AG09319 (cell line): ENCODE measurements around the gene QRFP.

Source experiments
- DNase-seq: peaks from one replicate; pipeline ENCODE4 v3.0.0-alpha.2; 2010; ENCODE audit warnings: low read depth; ENCODE audit errors: extremely low read depth
- CTCF ChIP-seq: IDR thresholded peaks from 2 replicates; pipeline ENCODE4 v1.5.1; 2011; ENCODE audit warnings: low read depth, mild to moderate bottlenecking, inconsistent platforms, low read length, moderate library complexity

The QRFP gene

DNA sequence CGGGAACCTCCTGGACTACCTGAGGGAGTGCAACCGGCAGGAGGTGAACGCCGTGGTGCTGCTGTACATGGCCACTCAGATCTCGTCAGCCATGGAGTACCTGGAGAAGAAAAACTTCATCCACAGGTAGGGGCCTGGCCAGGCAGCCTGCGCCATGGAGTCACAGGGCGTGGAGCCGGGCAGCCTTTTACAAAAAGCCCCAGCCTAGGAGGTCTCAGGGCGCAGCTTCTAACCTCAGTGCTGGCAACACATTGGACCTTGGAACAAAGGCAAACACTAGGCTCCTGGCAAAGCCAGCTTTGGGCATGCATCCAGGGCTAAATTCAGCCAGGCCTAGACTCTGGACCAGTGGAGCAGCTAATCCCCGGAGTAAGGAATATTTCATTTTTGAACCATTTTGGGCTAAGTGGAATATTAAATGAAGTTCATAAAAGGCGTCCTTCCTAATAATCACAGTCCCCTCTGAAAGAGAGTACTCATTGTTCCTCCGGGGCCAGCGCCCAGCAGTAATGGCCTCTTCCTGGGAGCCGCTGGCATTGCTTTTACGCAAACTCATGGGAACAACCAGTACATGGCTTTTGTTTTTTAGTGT is 23.6 kb downstream of the QRFP start:
- DNase-seq, result no peak
- no peak for TF ChIP-seq CTCF

DNA sequence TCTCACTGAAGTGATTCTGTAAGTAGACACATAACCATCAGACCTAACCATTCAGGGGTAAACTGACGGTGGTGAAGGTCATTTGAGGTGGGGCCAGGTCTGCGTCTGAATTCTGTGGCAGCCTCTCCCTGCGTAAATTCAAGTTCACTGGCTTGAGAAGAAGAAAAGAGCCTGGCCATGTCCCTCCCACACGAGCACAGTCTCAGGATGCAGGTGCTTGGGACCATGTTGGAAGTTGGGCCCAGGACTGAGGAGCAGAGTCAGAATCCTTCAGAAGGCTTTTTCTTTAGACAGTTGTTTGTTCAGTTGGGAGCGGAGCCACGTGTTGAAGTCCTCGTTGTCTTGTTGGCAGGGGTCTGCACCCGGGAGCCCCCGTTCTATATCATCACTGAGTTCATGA is 24.1 kb downstream of the QRFP start:
- DNase-seq, result no peak
- no peak for TF ChIP-seq CTCF

DNA sequence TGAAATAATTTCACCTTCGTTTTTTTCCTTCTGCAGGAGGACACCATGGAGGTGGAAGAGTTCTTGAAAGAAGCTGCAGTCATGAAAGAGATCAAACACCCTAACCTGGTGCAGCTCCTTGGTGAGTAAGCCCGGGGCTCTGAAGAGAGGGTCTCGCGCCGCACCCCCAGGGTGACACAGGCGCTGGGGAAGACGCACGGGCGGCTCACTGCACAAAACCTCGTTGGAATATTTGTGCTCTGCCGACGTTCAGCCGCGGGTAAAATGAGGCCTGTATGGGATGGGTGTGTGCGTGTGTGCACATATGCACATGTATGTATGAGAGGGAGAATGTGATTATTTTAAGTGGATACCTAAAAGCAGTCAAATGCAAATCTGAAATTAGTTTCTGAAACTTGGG is 24.5 kb downstream of the QRFP start:
- TF ChIP-seq CTCF, result no peak
- DNase-seq, result no peak

GRCh38 chr9:130871395-130872062 is 25.1 kb downstream of the QRFP start:
- DNase-seq, result no peak
- no peak for TF ChIP-seq CTCF

- no peak for TF ChIP-seq CTCF
Observed at GRCh38 chr9:130870491-130871381, 25.9 kb downstream of the QRFP start.

GRCh38 chr9:130869250-130869649 is 27.4 kb downstream of the QRFP start:
- TF ChIP-seq CTCF, result no peak

More at GRCh38 chr9:130870491-130871381, 25.9 kb downstream of the QRFP start:
- no peak for DNase-seq

GRCh38 chr9:130868230-130868629 is 28.4 kb downstream of the QRFP start:
- DNase-seq, result no peak
- TF ChIP-seq CTCF, result no peak

More at GRCh38 chr9:130869250-130869649, 27.4 kb downstream of the QRFP start:
- DNase-seq, result no peak
